ENCODE measurements around the gene TRIO. TPM values are rescaled to one million over a fixed set of nuclear protein-coding genes. Genes with fewer than 3 reads are reported as not detected.
A peak's percentile ranks its signal among the peaks of the same experiment; 100 is the strongest.

TRIO gene
- total RNA-seq, 1 experiment from 2014 or later = 99.8 TPM

DNA sequence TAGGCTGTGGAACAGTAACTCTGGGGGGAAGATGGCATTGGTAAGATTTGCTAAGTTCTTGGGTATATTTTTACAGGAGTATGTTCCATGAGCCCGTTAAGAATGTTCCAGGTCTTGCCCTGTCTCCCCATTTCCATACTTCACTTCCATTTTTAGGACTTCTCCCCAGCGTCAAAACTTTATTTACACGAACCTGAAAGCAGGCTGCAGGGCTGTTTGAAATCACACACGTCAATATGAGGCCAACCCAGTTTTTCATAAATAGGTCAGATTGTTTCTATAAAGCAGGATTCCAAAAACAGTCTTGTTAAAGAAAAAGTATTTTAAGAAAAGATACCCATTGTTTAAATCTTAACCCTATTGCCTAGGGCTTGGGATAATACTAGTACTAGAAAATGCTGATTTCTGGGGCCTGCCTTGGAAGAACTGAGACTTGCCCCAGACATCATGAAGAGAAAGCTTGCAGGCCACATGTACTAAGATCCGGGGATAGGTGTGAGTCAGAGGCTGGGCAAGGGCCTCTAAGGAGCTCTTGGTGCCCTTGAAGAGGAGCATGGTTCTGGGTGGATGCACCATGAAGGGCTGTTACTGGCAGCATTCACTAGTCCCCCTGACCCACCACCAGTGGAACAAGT is 24.2 kb downstream of the TRIO start:
- Histone ChIP-seq H3K36me3 (ENCODE audit: insufficient read depth, low read length, poor library complexity, severe bottlenecking) (no peaks in the 10 kb centered on the region), H3K4me3 (ENCODE audit: low read depth, low read length, poor library complexity, severe bottlenecking) (no peak overlapping the region), H3K9me3 (ENCODE audit: low read depth, low read length, poor library complexity, severe bottlenecking) (peaks cover 7% of the 10 kb centered on the region), H3K27me3 (replicated peaks; ENCODE audit: insufficient read depth, low read depth, low read length, poor library complexity) (no peaks in the 10 kb centered on the region), H3K4me1 (ENCODE audit: insufficient read depth, low read length, poor library complexity, severe bottlenecking) (peaks cover 50% of the 10 kb centered on the region), H3K27ac (ENCODE audit: low read depth, low read length, poor library complexity, severe bottlenecking) (no peak overlapping the region)
- CTCF ChIA-PET = no interaction called here
- no peak for DNase-seq (ENCODE audit: low spot score)
- POLR2A ChIA-PET (ENCODE audit: low non-redundant PET) = no interaction called here
- TF ChIP-seq, protein P1, sequence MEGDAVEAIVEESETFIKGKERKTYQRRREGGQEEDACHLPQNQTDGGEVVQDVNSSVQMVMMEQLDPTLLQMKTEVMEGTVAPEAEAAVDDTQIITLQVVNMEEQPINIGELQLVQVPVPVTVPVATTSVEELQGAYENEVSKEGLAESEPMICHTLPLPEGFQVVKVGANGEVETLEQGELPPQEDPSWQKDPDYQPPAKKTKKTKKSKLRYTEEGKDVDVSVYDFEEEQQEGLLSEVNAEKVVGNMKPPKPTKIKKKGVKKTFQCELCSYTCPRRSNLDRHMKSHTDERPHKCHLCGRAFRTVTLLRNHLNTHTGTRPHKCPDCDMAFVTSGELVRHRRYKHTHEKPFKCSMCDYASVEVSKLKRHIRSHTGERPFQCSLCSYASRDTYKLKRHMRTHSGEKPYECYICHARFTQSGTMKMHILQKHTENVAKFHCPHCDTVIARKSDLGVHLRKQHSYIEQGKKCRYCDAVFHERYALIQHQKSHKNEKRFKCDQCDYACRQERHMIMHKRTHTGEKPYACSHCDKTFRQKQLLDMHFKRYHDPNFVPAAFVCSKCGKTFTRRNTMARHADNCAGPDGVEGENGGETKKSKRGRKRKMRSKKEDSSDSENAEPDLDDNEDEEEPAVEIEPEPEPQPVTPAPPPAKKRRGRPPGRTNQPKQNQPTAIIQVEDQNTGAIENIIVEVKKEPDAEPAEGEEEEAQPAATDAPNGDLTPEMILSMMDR (conservative IDR thresholded peaks at IDR 0.05; ENCODE audit: low read depth, low read length) = no peak
- TF ChIP-seq EZH2 (IDR thresholded peaks at IDR 0.05; ENCODE audit: borderline replicate concordance, low read depth, low read length, poor library complexity, severe bottlenecking) = no peak
- no TSS peak for BruUV-seq (replicated peaks)
- intact Hi-C loops (cut with micrococcal nuclease; ENCODE audit: unreplicated experiment) = no loop called here

DNA sequence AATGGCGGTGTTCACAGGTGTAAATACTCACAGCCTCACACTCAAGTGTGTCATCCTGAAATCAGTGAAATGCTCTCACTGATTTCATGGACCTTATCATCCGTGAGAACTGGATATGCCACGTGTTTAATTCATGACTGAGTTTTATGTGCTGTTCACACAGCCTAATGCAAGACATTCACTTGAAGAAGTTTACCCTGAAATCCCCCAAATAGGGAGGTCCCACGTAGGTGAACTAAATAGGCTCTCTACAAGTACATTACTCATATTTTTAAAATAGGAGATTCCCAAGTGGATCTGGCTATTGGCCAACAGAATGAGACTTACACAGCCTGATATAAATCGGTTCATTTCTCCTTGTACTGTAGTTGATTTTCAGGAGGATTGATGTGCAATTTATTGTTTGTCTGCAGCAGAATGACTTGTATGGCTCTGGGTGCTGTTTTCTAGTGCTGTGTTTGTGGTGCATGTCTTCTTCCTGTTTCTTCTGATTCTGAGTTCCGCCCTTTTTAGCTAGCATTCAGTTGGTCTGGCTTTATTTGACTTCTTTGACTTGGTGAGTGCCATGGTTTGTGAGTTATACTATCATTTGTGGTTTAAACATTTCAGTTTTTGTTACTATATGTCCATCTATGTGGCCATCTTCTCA is 25.1 kb downstream of the TRIO start:
- Histone ChIP-seq H3K36me3 (ENCODE audit: insufficient read depth, low read length, poor library complexity, severe bottlenecking) (no peaks in the 10 kb centered on the region), H3K27me3 (replicated peaks; ENCODE audit: insufficient read depth, low read depth, low read length, poor library complexity) (no peaks in the 10 kb centered on the region), H3K4me3 (ENCODE audit: low read depth, low read length, poor library complexity, severe bottlenecking) (no peak overlapping the region), H3K9me3 (ENCODE audit: low read depth, low read length, poor library complexity, severe bottlenecking) (peaks cover 7% of the 10 kb centered on the region), H3K4me1 (ENCODE audit: insufficient read depth, low read length, poor library complexity, severe bottlenecking) (peaks cover 54% of the 10 kb centered on the region), H3K27ac (ENCODE audit: low read depth, low read length, poor library complexity, severe bottlenecking) (no peak overlapping the region)
- intact Hi-C loops (cut with micrococcal nuclease; ENCODE audit: unreplicated experiment) = no loop called here
- ChIA-PET CTCF (no interaction called here), POLR2A (ENCODE audit: low non-redundant PET) (no interaction called here)
- no TSS peak for BruUV-seq (replicated peaks)
- peak; percentile 21 for DNase-seq (ENCODE audit: low spot score)
- TF ChIP-seq, protein P1 (conservative IDR thresholded peaks at IDR 0.05; ENCODE audit: low read depth, low read length) = no peak
- no peak for TF ChIP-seq EZH2 (IDR thresholded peaks at IDR 0.05; ENCODE audit: borderline replicate concordance, low read depth, low read length, poor library complexity, severe bottlenecking)

DNA sequence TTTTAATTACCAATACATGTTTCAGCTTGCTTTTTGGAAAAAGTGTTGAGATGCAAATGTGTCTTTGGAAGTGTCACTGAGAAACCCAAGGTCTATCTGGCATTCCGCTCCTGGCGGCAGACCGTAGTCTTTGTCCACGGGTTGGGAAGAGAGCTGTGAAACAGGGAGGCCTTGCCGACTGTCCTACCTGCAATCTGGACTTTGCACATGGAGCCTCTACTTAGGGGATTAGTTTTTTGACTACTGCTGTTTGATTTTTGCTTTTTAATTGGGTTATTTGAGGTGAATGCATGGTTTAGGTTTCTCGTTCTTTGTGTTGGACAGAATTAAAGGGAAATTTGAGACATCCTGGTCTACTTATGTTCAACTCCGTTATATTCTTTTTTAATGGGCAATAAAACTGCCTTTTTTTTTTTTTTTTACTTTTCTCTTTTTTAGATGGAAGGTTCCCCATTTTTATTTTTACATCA is 25.7 kb downstream of the TRIO start:
- Histone ChIP-seq H3K9me3 (ENCODE audit: low read depth, low read length, poor library complexity, severe bottlenecking) (peaks cover 5% of the 10 kb centered on the region), H3K27ac (ENCODE audit: low read depth, low read length, poor library complexity, severe bottlenecking) (no peak overlapping the region), H3K4me3 (ENCODE audit: low read depth, low read length, poor library complexity, severe bottlenecking) (no peak overlapping the region), H3K36me3 (ENCODE audit: insufficient read depth, low read length, poor library complexity, severe bottlenecking) (no peaks in the 10 kb centered on the region), H3K4me1 (ENCODE audit: insufficient read depth, low read length, poor library complexity, severe bottlenecking) (peaks cover 59% of the 10 kb centered on the region), H3K27me3 (replicated peaks; ENCODE audit: insufficient read depth, low read depth, low read length, poor library complexity) (no peaks in the 10 kb centered on the region)
- no peak for TF ChIP-seq EZH2 (IDR thresholded peaks at IDR 0.05; ENCODE audit: borderline replicate concordance, low read depth, low read length, poor library complexity, severe bottlenecking)
- TF ChIP-seq, protein P1 (conservative IDR thresholded peaks at IDR 0.05; ENCODE audit: low read depth, low read length) = no peak
- intact Hi-C loops (cut with micrococcal nuclease; ENCODE audit: unreplicated experiment) = no loop called here
- ChIA-PET POLR2A (ENCODE audit: low non-redundant PET) (no interaction called here), CTCF (no interaction called here)
- BruUV-seq (replicated peaks) = no TSS peak
- DNase-seq (ENCODE audit: low spot score) = no peak

Measured in A673 (cell line).